GM21786 (cell line): Measurements from ENCODE around the gene SHISA9.

Experiments
- ATAC-seq: cut with Tn5 transposase; IDR thresholded peaks from one replicate; pipeline ENCODE4 v1.9.1; 2021; ENCODE audit not compliant: unreplicated experiment

The SHISA9 gene

DNA sequence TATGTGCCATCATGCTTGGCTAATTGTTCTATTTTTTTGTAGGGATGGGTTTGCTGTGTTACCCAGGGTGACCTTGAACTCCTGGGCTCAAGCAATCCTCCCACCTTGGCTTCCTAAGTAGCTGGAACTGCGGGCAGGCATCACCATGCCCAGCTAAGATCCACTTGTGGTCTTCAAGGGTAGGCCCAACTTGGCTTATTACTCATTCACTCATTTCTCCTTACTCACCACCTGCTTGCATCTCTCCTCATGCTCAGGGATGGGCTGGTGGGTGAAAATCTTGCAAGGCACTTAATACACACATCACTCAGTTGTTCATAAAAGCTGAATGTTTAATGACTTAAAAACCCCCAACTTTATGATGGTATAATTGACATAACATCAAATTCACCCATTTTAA, 207.8 kb downstream of the SHISA9 start:
- ATAC-seq: no peak

DNA sequence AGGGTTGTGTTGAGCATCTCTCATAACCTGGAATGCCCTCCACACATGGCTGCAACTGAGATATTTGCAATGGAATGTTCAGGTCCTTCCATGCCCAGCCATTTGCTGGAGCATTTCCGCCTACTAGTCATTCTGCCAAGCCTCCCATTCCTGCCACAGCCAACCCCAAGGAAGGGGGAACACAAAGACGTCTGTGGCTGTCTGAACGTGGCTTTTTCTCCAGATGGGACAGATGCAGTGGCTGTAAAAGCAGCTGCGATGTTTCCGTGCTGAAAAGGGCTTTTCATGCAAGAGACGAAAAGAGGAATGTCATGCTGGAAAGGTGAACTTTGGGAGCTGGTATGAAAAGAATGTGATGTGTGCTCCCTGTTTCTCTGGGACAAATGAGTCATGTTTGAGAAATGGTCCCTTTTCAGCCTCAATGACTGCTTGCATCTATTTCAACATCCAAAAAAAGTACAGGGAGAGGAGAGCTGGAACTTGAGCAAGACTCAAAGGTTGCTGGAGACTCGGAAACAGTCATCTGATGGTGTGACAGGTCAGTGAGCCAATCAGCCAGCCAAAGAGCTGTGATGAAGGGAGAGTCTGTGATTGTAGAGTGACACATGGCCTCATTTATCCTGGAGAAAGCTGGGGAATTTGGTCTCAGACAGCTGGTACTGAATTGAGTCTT, 208.9 kb downstream of the SHISA9 start:
- ATAC-seq: no peak

DNA sequence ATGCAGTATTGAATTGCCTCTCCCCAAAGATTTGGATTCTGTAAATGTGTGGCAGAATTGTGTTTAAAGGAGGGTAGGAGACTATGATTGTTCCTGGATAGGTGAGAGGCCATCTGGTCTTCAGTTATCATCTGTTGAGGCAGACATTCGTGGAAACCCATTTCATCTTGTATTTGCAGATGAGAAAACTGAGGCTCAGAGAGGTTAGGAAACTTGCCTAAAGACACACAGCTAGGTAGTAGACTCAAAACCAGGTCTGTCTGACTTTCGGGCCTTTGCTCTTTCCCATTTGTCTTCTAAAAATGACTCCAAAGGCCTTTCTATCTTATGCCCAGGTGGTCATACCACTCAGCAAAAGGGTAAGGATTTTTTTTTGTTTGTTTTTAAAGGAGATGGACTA, 210.3 kb downstream of the SHISA9 start:
- ATAC-seq: no peak

DNA sequence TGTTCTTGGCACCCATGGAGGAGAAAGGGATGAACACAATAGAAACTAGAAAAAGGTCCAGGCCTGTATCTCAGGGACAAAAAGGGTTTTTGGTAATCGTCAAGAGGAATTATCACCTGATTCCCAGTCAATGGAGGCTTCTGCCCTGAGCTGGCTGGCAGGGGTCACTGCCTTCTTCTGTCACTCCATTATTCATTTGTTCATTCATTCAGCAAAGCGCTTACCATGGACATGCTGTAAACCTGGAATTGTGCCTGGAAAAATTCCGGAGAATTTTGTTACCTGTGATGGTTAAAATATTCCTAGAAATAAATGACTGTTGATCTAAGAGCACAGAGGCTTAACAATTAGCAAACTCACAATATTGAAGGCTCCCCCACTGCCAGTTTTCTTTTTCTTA, 212.3 kb downstream of the SHISA9 start:
- no peak for ATAC-seq

DNA sequence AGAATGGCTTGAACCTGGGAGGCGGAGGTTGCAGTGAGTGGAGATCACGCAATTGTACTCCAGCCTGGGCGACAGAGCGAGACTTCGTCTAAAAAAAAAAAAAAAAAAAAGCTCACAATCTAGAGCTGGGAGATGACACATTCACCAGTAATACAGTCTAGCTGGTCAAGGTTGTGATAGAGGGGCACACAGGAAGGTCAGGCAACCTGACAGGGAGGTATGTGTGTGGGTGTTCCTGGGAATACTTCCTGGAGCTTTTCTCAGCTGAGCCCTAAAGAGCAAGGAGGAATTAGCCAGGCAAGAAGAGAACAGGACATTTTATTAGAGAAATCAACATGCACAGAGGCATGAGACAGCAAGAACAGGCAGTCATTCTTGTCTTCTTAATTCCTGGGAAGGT, 216.7 kb downstream of the SHISA9 start:
- ATAC-seq: no peak

DNA sequence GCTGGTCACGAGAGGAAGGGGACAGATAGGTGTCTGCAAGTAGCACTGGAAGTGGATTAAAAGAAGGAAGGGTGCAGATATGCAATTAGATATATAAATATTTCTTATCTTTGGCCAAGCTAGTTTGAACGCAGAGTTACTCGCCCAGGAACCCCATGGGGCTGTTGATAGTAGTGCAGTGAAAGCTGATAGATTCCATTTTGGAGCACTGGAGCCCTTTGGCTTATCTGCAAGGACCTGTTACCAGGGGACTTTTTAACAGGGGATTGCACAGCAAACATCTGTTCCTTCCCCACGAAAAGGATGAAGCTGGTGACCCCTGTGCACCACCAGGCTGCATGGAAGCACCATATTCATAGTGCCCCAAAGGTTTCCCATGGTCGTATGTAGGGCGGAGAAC, 218.7 kb downstream of the SHISA9 start:
- no peak for ATAC-seq

DNA sequence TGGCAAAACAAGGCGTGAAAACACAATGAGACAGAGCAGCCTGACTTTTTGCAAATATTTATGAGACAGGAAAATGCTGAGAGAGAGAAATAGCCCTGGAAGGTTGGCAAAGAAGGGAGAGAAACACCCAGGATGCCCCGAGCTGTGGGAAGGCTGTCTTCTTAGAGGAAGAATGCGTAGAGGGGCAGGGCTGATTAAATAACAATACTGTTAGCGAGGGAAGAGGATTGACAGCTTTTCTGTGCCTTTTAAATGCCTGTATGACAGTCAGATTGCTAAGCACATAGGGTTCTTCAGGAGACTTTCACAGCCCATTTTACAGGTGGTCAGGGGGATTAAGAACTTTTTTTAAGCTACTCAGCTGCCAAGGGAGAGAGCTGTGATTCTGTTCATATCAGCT, 219.2 kb downstream of the SHISA9 start:
- ATAC-seq: no peak

DNA sequence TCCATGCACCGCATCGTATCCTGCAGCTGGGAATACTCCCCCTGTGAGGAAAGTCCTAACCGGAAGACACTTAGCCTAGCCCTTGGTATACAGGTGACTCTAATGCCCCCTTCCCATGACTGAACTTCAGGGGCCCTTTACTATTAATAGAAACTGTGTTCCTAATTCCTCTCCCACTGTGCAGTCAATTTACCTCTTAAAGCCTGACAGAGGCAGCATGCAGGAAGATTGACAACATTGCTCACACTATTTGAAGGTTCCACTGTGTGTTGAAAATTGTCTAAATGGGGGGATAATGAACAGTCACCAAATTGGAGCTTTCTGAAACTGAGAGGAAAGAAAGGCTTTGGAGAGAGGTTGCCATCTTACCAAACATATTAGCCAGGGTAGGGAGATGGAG, 222.6 kb downstream of the SHISA9 start:
- ATAC-seq: no peak

DNA sequence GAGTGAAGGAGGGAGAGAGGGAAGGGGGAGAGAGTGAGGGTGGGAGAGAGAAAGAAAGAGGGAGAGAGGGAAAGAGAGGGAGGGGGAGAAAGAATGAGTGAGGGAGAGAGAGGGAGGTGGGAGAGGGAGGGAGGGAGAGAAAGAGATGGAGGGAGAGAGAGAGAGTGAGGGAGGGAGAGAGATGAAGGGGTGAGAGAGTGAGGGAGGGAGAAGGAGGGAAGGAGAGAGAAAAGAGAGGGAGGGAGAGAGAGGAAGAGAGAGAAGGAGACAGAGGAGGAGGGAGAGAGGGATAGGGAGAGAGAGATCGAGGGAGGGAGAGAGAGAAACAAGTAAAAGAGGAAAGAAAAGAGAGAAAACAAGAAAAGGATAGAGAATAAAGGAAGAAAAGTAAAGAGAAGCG, 225.7 kb downstream of the SHISA9 start:
- no peak for ATAC-seq

DNA sequence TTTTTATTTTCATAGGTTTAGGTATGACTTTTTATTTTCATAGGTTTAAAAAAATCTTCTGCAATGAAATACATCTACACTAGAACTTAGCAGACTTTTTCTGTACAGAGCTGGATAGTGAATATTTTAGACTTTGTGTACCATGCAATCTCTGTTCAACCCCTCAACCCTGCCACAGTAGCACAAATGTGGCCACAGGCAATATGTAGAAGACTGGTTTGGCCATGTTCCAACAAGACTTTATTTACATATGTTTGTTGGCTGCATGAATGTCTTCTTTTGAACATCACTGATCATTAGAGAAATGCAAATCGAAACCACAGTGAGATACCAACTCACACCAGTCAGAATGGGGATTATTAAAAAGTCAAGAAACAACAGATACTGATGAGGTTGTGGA, 229.2 kb downstream of the SHISA9 start:
- no peak for ATAC-seq

DNA sequence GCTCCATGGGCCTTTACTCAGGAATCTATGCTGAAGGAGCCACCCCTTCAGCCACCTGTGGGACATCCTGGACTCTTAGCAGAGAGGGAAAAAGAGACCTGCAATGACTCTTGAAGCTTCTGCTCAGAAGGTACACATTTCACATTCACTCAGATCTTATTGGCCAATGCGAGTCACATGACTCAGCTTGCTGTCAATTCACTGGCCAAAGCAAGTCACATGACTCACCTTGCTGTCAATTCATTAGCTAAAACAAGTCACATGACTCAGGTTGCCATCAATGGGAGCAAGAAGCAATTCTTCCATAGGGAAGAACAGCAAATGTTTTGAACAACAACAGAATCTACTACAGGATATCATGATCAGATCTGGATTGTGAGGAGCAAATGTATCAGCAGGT, 233.4 kb downstream of the SHISA9 start:
- no peak for ATAC-seq

DNA sequence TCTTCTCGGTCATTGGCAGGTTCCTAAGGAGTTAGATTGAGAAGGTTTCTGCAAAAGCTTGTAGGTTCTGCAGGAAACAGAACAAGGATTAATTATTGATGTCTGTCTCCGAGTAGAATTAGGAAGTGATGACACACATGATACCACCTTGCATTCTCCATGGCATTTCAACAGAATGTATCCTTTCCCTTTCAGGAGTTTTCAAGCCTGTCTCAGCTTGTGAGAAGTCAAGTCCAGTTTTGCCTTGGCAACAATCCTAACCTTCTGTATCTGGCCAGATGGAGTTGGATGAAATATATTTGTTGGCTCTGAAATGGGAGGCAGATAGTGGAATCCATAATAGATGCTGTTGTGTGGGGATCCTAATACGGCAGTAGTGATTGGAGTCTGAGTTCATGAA, 235.5 kb downstream of the SHISA9 start:
- ATAC-seq: no peak

DNA sequence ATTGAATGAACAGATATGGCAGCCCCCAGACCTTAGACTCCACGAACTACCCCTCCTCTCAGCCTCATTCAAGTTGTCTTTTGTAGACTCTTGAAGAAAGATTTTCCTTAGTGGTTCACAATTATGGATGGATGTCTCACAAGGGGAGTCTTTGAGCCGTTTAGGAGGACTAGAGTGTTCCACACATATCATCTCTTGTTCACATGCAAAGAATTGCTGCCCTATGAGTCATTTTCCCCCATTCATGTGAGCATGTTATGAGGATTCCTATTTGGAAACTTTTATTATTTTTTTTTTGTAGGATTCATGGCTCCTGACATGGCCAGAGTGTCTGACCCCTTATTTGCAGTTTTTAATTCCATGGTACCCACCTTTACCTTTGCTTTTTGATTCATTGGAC, 237.1 kb downstream of the SHISA9 start:
- ATAC-seq: no peak

DNA sequence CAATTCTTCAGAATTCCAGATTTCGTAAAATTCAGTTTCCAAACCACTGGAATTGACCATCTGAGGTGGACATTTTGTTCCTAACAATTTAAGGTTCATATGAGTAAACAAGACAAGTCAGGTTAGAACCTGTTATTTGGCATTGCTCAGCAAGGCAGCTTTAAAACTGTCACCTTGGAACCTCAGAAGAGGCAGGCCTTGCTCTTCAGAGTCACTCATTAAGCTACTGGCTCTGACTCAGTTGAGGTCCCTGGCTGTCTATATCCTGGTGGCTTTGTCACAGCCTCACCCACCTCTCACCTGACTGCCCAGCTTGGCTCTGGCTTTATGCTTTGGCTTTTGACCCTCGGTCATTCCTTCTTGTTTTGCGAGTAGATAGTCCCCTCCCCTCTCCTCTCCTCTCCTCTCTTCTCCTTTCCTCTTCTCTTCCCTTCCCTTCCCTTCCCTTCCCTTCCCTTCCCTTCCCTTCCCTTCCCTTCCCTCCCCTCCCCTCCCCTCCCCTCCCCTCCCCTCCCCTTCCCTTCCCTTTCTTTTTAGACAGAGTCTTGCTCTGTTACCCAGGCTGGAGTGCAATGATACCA, 238.4 kb downstream of the SHISA9 start:
- ATAC-seq: no peak

DNA sequence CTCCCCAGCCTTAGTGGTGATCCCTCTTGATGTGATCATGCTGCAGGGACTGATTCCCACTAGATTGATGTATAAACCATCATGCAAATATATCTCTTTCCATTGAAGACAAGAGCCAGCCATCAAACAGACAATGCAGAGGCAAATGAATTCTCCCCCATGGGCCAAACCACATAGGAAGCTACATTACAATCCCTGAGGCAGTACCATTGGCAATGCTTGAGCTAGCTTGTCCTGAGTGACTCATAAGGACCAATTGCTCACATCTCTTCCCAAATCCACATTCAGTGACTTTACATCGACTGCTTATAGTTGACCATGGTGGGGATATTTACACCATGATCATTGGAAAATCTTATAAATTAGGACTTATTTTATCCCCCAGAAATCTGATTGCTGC, 242.2 kb downstream of the SHISA9 start:
- no peak for ATAC-seq

DNA sequence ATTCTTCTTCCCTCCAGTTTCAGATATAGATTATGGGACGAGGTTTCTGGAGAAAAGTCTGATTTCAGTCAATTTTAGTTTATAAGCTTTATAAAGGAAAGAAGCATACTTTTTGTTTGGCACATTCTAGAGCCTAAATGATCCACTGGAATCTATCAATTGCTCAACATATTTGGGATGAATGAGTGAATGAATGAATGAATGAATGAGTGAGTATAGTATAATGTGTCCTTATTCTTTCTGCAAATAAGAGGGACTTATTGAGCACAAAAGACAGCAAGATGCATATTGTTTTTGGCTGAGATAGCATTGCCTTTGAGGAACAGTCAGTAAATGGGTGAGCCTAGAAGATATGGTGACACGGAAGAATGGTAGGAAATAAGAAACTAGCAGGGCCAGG, 245.4 kb downstream of the SHISA9 start:
- no peak for ATAC-seq

DNA sequence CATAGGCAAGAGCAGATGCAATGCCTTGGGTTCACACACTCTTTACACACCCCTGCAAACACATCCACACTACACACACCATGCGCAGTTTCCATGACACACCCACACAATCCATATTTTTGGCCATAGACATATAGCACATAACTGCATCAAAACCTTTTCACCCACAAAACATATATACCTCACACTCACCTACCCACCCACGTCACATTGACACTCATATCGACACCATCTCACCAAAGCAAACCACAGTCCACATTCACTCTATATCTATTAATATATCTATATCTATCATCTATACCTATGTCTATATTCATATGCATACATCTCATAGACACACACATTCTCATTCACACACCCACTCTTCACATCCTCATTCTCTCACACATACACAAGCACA, 246.9 kb downstream of the SHISA9 start:
- no peak for ATAC-seq

DNA sequence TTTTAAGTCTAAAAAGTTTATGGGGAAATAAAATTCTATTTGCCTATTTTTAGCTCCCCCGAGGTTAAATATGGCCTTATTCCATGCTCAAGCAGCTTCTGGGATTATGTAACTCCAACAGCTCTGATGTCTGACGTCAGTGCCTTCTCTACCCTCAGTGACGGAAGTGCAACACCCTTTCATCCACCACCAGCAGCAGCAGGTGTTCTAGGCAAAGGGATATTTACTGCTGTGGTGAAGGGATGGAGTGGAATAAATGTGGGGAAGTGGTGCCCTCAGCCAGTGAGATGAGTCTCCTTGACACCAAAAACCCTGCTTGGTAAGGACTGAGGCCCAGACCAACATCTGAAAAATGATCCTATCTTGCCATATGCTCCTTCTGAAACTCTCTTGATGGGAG, 247.4 kb downstream of the SHISA9 start:
- no peak for ATAC-seq

DNA sequence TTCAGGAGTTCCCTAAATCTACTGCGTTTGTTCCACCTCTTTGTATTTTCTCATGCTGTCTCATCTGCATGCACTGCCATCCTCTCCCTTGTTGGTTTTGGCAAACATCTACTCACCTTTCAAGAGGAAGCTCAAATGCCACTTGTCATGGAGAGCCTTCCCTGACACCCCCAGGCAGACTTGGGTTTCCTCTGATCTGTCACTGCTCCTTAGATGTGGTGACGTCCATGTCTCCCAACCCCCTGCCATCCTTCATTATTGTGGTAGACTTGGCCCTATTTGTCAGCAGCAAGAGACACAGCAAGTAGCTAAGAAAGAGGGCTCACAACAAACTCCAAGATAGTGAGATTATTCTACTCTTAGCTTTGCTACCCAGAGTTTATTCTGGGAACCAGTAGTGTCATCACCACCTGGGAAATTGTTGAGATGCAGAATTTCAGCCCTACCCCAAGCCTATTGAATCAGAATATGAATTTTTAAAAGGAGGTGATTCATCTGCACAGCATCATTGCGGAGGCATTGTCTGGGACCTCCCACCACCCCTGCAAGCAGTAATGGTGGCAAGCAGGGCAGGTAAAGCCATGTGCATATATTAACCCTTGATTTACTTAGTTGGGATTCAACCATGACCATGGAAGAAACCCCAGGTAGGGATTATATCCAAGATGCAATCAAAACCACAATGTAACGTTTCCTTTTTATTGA, 248.9 kb downstream of the SHISA9 start:
- no peak for ATAC-seq

DNA sequence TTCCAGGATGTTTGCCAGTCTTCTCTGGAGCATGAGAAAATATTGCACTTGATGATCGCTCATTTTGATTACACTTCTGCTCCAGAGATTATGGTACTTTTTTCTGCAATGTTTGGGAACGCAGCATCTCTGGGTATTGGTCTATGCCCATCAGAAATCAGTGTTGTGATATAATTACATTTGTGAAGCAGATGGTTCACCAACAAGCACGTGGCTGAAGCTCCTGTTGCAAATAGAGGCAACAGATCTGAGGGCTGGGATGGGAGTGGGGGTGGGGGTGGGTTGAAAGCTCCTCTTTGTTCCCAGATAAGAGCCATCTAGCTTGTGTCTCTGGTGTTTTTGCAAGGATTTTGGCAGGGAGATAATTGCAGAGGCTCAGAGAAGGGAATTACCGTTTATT, 252.3 kb downstream of the SHISA9 start:
- no peak for ATAC-seq

DNA sequence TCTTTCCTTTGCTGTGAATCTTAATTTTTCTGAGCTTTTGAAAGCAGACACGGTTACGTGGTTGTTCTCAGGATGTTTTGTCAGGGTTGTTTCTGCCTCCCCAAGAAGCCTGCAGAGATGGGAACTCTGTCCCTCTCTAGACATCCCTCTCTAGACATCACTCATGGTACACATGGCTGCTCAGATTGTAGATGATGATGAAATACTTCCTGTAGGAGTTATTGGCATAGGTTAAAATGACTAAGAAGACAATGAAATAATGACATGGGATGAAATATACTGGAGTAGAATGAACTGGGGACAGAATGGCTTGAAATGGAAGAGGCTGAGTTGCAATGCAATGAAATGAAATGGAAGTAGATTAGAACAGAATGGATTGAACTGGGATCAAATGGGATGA, 253.4 kb downstream of the SHISA9 start:
- ATAC-seq: no peak

DNA sequence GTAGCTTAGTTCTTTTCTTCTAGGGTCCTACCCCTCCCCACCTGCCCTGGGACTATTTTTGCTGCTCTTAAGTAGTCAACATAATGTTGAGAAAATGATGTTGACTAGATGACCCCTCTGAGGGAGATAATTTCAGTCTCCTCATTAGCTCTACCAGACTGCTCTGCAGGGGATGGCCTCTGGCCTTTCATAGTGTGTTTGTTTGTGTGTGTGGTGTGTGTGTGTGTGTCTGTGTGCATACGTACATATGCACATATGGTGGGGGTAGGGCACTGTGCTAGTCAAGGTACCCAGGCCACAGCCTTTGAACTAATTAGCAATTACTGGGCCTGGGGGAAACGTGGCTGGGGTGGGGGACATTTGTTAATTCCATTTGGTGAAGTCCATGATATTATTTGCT, 254.0 kb downstream of the SHISA9 start:
- no peak for ATAC-seq

DNA sequence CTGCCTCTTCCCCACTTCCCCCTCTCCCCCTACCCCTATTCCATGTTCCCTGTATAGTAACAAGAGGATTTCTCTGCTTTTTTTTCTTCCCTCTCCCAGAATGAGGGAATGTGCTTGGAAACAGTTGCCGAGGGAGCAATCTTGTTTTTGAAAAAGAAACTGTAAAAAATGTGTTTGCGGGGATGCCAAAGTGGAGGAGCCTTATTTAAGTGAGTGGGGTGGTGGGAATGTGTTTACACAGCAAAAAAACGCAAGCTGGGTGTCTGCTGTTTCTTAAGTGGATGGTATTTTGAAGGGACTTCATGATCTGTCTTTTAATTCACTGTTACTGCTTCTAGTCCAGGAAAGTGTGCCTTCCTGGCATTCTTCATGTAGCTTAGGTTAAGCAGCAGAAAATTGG, 254.4 kb downstream of the SHISA9 start:
- ATAC-seq: no peak
